HL-60/S4 treated with phorbol 12-myristate 13-acetate at 8.2 ng/mL for 4 days and 3 days (cell line): ENCODE measurements around the gene TMEM132C.

Experiments
- in situ Hi-C: fragments of 300-500 bp; cut with MboI; formaldehyde crosslinking; loops from 2 replicates; pipeline ENCODE4 v1.15.0; 2022; ENCODE audit warnings: low sequenced_read_pairs

TMEM132C gene

GRCh38 chr12:128693771-128694170, 426.8 kb downstream of the TMEM132C start:
- in situ Hi-C loops, result no loop called here

- in situ Hi-C loops, result no loop called here
Observed at GRCh38 chr12:128694445-128694844, 427.5 kb downstream of the TMEM132C start.

- in situ Hi-C loops, result no loop called here
Observed at GRCh38 chr12:128695697-128696096, 428.7 kb downstream of the TMEM132C start.

- in situ Hi-C loops, result no loop called here
Observed at GRCh38 chr12:128698301-128698972, 431.5 kb downstream of the TMEM132C start.

GRCh38 chr12:128699106-128699505, 432.1 kb downstream of the TMEM132C start:
- in situ Hi-C loops, result no loop called here

GRCh38 chr12:128702371-128702770, 435.4 kb downstream of the TMEM132C start:
- in situ Hi-C loops, result no loop called here

- in situ Hi-C loops, result no loop called here
Observed at GRCh38 chr12:128705140-128705539, 438.2 kb downstream of the TMEM132C start.

- in situ Hi-C loops, result no loop called here
Observed at GRCh38 chr12:128707488-128707887, 440.5 kb downstream of the TMEM132C start.

- in situ Hi-C loops, result no loop called here
Observed at GRCh38 chr12:128708789-128709188, 441.8 kb downstream of the TMEM132C start.

- in situ Hi-C loops, result no loop called here
Observed at GRCh38 chr12:128709660-128710059, 442.7 kb downstream of the TMEM132C start.

- in situ Hi-C loops, result no loop called here
Observed at GRCh38 chr12:128711486-128711885, 444.5 kb downstream of the TMEM132C start.

GRCh38 chr12:128712622-128713021, 445.7 kb downstream of the TMEM132C start:
- in situ Hi-C loops, result no loop called here

- in situ Hi-C loops, result no loop called here
Observed at GRCh38 chr12:128715485-128715884, 448.5 kb downstream of the TMEM132C start.

GRCh38 chr12:128724468-128725046, 457.6 kb downstream of the TMEM132C start:
- in situ Hi-C loops, result no loop called here

- in situ Hi-C loops, result no loop called here
Observed at GRCh38 chr12:128726886-128727285, 459.9 kb downstream of the TMEM132C start.

- in situ Hi-C loops, result no loop called here
Observed at GRCh38 chr12:128727461-128727860, 460.5 kb downstream of the TMEM132C start.

GRCh38 chr12:128727999-128728398, 461.0 kb downstream of the TMEM132C start:
- in situ Hi-C loops, result no loop called here

GRCh38 chr12:128729628-128730121, 462.7 kb downstream of the TMEM132C start:
- in situ Hi-C loops, result no loop called here

- in situ Hi-C loops, result no loop called here
Observed at GRCh38 chr12:128734371-128734770, 467.4 kb downstream of the TMEM132C start.

GRCh38 chr12:128737292-128737966, 470.5 kb downstream of the TMEM132C start:
- in situ Hi-C loops, result no loop called here

GRCh38 chr12:128743916-128744315, 476.9 kb downstream of the TMEM132C start:
- in situ Hi-C loops, result no loop called here
